ENCODE measurements around the gene PFN2.
A peak's percentile ranks its signal among the peaks of the same experiment; 100 is the strongest.
"Not testable (repeated sequence)": the region's sequence is repeated elsewhere in the genome, so short reads cannot be mapped to it uniquely, and the experiment has no call there.

The PFN2 gene

GRCh38 chr3:149967086-149967685, 3.5 kb downstream of the PFN2 start:
- DNase-seq = peak; percentile 57

- DNase-seq = no peak
These were observed 5.4 kb downstream of the PFN2 start for GRCh38 chr3:149965278-149965677.

- no peak for DNase-seq
These were observed 6.4 kb downstream of the PFN2 start for GRCh38 chr3:149964291-149964690.

- DNase-seq = no peak
These were observed 7.2 kb downstream of the PFN2 start for GRCh38 chr3:149963485-149963884.

- no peak for DNase-seq
These were observed 11.3 kb downstream of the PFN2 start for GRCh38 chr3:149959443-149959842.

- no peak for DNase-seq
These were observed 12.4 kb downstream of the PFN2 start for GRCh38 chr3:149958171-149958796.

GRCh38 chr3:149957361-149958125, 13.2 kb downstream of the PFN2 start:
- DNase-seq = no peak

- DNase-seq = no peak
These were observed 15.2 kb downstream of the PFN2 start for GRCh38 chr3:149955449-149955848.

- no peak for DNase-seq
These were observed 15.9 kb downstream of the PFN2 start for GRCh38 chr3:149954812-149955211.

GRCh38 chr3:149949181-149949580, 21.5 kb downstream of the PFN2 start:
- DNase-seq = no peak

GRCh38 chr3:149947231-149947630, 23.5 kb downstream of the PFN2 start:
- DNase-seq = no peak

GRCh38 chr3:149943966-149944365, 26.7 kb downstream of the PFN2 start:
- not testable (repeated sequence) for DNase-seq

- no peak for DNase-seq
These were observed 28.3 kb downstream of the PFN2 start for GRCh38 chr3:149942409-149942808.

GRCh38 chr3:149941946-149942345, 28.7 kb downstream of the PFN2 start:
- DNase-seq = no peak

GRCh38 chr3:149941186-149941585, 29.5 kb downstream of the PFN2 start:
- DNase-seq = no peak

GRCh38 chr3:149938392-149939055, 32.2 kb downstream of the PFN2 start:
- DNase-seq = not testable (repeated sequence)

- peak; percentile 54 for DNase-seq
These were observed 33.9 kb downstream of the PFN2 start for GRCh38 chr3:149936812-149937230.

GRCh38 chr3:149934524-149934923, 36.2 kb downstream of the PFN2 start:
- DNase-seq = no peak

- no peak for DNase-seq
These were observed 36.8 kb downstream of the PFN2 start for GRCh38 chr3:149933858-149934257.

GRCh38 chr3:149933008-149933407, 37.7 kb downstream of the PFN2 start:
- DNase-seq = no peak

- DNase-seq = no peak
These were observed 50.6 kb downstream of the PFN2 start for GRCh38 chr3:149920119-149920518.

- DNase-seq = no peak
These were observed 51.2 kb downstream of the PFN2 start for GRCh38 chr3:149919509-149919908.

GRCh38 chr3:149917124-149917667, 53.5 kb downstream of the PFN2 start:
- DNase-seq = no peak

Measured in NCI-H345 (cell line).